Muscle layer of duodenum (tissue), 2 donors: Measurements from ENCODE around the gene NKX1-1.

Experiments used
- H3K27ac ChIP-seq: one replicate; pipeline ENCODE4 v1.7.0; 2013; ENCODE audit warnings: mild to moderate bottlenecking, low read length
- H3K27me3 ChIP-seq: one replicate; pipeline ENCODE4 v1.7.0; 2013; ENCODE audit warnings: low read depth, mild to moderate bottlenecking, control low read depth, low read length
- H3K36me3 ChIP-seq, 2 donors: one replicate each; pipeline ENCODE4 v1.7.0; 2013; ENCODE audit warnings: low read length in 2 of 2, control low read depth in 1 of 2, mild to moderate bottlenecking in 1 of 2; ENCODE audit not compliant: insufficient read depth in 2 of 2, control insufficient read depth in 1 of 2
- H3K4me1 ChIP-seq, 2 donors: one replicate each; pipeline ENCODE4 v1.7.0; 2013; ENCODE audit warnings: low read length in 2 of 2, mild to moderate bottlenecking in 2 of 2, control low read depth in 1 of 2, moderate library complexity in 1 of 2; ENCODE audit not compliant: insufficient read depth in 2 of 2, control insufficient read depth in 1 of 2
- H3K4me3 ChIP-seq, 2 donors: one replicate each; pipeline ENCODE4 v1.7.0; 2013; ENCODE audit warnings: low read length in 2 of 2, low read depth in 1 of 2, mild to moderate bottlenecking in 1 of 2
- H3K9me3 ChIP-seq, 2 donors: one replicate each; pipeline ENCODE4 v1.7.0; 2013; ENCODE audit warnings: low read length in 2 of 2, control low read depth in 1 of 2, mild to moderate bottlenecking in 1 of 2; ENCODE audit not compliant: control insufficient read depth in 1 of 2
- donor health status: healthy.

Gene NKX1-1

DNA sequence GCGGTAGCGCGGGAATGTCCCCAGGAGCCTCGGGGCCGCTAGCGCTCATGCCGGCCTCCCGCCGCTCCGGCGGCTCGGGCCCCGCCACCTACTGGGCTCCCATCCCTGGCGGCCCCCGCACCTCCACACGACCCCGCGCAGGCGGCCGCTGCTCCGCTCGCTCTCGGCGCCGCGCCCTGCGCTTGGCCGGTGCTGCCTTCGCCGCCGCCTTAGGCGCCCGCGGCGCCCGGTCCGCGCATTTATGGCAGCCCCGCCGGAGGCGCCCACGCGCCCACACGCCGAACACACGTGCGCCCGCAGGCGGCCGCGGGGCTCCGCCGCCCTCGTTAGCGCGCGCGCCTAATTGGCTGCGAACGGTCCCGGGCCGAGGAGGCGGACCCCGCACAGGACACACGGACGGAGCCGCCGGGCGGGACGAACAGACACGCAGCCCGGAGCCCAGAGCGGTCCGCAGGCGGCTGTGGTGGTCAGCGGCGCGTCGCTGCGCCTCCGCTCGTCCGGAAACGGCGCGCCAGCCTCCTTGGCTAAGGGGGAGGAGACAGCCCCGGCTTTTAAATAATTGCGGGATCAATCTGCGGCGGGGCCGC, at the start of gene NKX1-1:
Gene NKX1-1, minus strand, starts transcription at position 49 of the 587 bp plus-strand sequence. Its CDS starts 0 bp downstream, at position 49.
- H3K27ac ChIP-seq: no peak within 1 kb of the TSS
- no peak within 1 kb of the TSS for H3K4me3 ChIP-seq
- H3K9me3 ChIP-seq: no peaks in the 10 kb centered on the region
- peaks cover 0 to 51% of the 10 kb centered on the region in 2 donors for H3K4me1 ChIP-seq
- no peaks in the 10 kb centered on the region for H3K36me3 ChIP-seq
- peaks cover 65% of the 10 kb centered on the region for H3K27me3 ChIP-seq

DNA sequence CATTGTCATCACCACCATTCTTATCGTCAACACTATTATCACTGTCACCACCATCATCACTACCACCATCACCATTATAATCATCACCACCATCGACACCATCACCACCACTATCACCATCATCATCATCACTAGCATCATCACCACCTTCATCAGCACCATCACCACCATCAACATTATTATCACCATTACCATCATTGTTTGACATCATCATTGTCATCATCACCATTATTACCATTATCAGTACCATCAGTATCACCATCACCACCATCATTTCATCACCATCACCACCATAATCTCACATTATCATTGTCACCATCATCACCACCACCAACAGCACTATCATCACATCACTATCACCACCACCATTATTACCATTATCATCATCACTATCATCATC, 47.5 kb upstream of the NKX1-1 start:
- Histone ChIP-seq H3K4me1 (no peaks in the 10 kb centered on the region), H3K9me3 (peaks cover 0 to 5% of the 10 kb centered on the region in 2 donors), H3K27ac (no peak overlapping the region), H3K4me3 (no peak overlapping the region), H3K27me3 (peaks cover 6% of the 10 kb centered on the region), H3K36me3 (no peaks in the 10 kb centered on the region)

DNA sequence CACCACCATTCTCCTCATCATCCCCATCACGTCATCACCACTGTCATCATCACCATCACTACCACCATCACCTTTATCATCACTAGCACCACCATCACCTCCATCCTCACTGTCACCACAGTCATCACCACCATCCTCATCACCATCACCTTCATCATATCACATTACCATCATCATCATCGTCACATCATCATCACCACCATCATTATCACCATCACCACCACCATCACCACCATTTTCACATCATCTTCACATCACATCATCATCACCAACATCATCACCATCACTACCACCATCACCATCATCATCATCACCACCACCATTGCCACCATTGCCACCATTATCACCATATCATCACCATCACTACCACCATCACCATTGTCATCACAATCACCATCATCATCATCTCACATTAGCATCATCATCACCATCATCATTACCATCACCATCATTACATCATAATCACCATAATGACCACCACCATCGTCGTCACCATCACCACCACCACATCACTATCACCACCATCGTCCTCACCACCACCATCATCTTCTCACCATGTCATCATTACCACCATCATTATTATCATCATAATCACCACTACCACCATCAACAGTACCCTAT, 46.3 kb upstream of the NKX1-1 start:
- Histone ChIP-seq H3K27ac (no peak overlapping the region), H3K4me3 (no peak overlapping the region), H3K36me3 (no peaks in the 10 kb centered on the region), H3K9me3 (peaks cover 0 to 5% of the 10 kb centered on the region in 2 donors), H3K27me3 (no peaks in the 10 kb centered on the region), H3K4me1 (no peaks in the 10 kb centered on the region)

DNA sequence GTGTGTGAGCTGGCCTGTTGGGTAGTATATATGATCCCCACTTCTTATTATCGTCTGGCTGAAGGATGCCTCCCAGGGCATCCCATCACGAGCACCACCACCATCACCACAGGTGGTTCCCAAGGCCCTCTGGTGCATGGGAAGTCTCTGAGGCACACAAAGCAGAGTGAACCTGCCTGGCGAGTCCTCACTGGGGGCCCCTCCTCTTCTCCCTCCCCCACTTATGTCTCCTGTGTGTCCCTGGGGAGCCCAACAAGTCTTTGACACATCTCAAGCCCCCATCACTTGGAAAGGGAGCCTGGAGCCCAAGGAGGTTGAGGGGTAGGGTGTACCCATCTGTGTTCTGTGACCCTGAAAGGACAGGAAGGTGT, 45.5 kb upstream of the NKX1-1 start:
- no peaks in the 10 kb centered on the region for H3K4me1 ChIP-seq
- H3K27me3 ChIP-seq: no peaks in the 10 kb centered on the region
- H3K4me3 ChIP-seq: no peak overlapping the region
- H3K27ac ChIP-seq: no peak overlapping the region
- peaks cover 0 to 5% of the 10 kb centered on the region in 2 donors for H3K9me3 ChIP-seq
- H3K36me3 ChIP-seq: no peaks in the 10 kb centered on the region

- H3K4me1 ChIP-seq: no peaks in the 10 kb centered on the region
- H3K4me3 ChIP-seq: no peak overlapping the region
- no peak overlapping the region for H3K27ac ChIP-seq
- peaks cover 0 to 5% of the 10 kb centered on the region in 2 donors for H3K9me3 ChIP-seq
- no peaks in the 10 kb centered on the region for H3K27me3 ChIP-seq
- no peaks in the 10 kb centered on the region for H3K36me3 ChIP-seq
These were observed 45.0 kb upstream of the NKX1-1 start for GRCh38 chr4:1451106-1451751.

DNA sequence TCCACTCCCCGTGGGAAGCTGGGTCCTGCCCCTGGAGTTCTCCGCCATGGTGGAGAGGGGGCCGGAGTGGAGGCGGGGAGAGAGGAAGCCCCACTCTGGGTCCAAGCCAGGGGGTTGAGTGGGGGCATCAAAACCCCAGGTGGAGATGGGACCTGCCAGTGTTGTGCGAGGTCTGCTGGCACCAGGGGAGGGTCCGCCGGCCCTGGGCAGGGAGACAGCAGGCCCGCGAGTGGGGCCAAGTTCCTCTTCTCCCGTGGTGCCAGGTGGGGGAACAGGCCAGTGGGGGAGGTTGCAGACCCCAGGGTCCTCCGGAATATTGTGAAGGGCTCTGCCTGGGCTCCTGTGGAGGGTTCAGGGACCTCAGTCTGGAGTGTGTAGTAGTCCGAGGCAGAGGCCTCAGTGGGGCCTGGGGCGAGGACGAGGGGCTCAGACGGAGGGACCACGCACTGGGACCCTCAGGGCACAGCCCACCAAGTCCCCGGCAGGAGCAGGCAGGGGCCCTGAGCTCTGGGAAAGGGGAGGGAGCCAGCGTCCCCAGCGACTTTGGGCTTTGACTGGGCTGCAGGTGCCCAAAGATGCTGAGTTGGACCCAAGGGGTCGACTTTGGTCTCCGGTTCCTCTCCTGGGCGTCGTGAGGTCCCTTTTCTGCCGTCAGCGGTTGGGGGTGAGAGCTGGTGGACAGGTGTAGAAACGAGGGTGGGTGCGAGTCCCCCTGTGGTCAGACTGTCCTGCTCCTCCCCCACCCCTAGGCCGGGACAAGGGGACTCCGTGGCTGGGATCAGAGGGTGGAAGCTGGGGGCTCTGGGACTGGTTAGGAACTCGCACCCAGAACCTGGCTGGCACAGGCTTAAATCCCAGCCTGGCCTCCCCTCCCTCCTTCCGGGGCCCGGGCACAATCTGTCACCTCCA, 43.8 kb upstream of the NKX1-1 start:
- Histone ChIP-seq H3K36me3 (no peaks in the 10 kb centered on the region), H3K9me3 (peaks cover 0 to 5% of the 10 kb centered on the region in 2 donors), H3K4me3 (no peak overlapping the region), H3K27me3 (no peaks in the 10 kb centered on the region), H3K27ac (no peak overlapping the region), H3K4me1 (no peaks in the 10 kb centered on the region)

DNA sequence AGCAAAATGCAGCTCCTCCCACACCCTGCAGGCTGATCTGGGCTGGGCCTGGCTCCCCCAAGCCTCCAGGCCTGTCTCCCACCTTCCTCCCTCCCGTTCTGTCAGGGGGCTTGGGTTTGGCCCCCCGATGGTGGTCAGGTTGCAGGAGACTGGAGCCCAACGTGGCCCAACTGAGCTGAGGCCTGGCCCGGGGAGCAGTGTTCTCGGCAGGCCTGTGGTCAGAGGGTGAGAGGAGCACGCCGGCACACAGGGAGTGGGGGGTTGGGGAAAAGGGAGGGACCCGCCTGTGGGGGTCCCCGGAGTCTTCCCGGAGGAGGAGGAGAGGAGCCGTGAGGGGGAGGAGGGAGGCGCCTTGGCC, 43.2 kb upstream of the NKX1-1 start:
- Histone ChIP-seq H3K9me3 (peaks cover 0 to 5% of the 10 kb centered on the region in 2 donors), H3K36me3 (no peaks in the 10 kb centered on the region), H3K4me1 (no peaks in the 10 kb centered on the region), H3K4me3 (no peak overlapping the region), H3K27ac (no peak overlapping the region), H3K27me3 (no peaks in the 10 kb centered on the region)

- Histone ChIP-seq H3K27ac (no peak overlapping the region), H3K27me3 (no peaks in the 10 kb centered on the region), H3K36me3 (no peaks in the 10 kb centered on the region), H3K9me3 (peaks cover 0 to 5% of the 10 kb centered on the region in 2 donors), H3K4me1 (no peaks in the 10 kb centered on the region), H3K4me3 (no peak overlapping the region)
These were observed 42.6 kb upstream of the NKX1-1 start for GRCh38 chr4:1448589-1449420.

DNA sequence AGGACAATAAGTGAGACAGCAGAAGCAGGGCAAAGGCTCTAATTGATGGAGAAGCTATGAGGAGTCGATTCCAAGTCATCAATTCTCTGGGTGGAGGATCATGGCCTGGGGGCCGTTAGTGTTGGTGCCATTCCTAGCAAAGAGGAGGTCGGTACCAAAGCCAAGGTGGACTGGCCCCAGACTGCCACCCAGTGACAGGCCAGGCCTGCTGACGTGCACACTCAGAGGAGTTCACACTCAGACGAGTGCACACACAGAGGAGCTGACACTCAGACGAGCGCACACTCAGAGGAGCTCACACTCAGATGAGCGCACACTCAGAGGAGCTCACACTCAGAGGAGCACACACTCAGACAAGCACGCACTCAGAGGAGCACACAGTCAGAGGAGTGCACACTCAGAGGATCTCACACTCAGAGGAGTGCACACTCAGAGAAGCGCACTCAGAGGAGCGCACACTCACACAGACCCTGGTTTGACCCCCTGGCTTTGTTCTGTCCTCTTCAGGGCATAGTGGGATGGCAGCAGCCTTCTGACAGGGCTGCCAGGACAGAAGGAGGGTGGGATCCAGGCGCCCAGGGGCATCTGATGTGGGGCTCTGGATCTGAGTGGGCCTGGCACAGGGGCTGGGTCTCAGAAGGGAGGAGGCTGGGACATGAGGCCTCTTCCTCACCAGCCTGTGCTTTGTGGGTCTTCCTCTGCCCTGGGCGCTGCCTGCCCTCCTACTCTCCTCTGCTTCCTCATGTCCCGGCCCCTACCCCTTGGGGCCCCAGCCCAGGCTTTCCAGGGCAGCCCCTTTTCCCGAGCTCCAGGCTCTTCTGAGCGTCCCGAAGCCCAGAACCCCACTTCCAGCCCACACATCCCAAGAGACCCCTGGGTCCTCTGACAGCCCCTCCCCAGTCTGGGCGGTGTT, 41.7 kb upstream of the NKX1-1 start:
- Histone ChIP-seq H3K27ac (no peak overlapping the region), H3K27me3 (no peaks in the 10 kb centered on the region)

More for the DNA sequence above, 41.7 kb upstream of the NKX1-1 start:
- Histone ChIP-seq H3K9me3 (peaks cover 0 to 3% of the 10 kb centered on the region in 2 donors), H3K4me1 (no peaks in the 10 kb centered on the region), H3K4me3 (no peak overlapping the region), H3K36me3 (no peaks in the 10 kb centered on the region)
